GM12864 (cell line): ENCODE data around the gene ZSCAN5A.
"Not testable (repeated sequence)": the region's sequence is repeated elsewhere in the genome, so short reads cannot be mapped to it uniquely, and the experiment has no call there.

Experiments
- DNase-seq: peaks from one replicate; pipeline ENCODE4 v3.0.0-alpha.2; 2011; ENCODE audit warnings: low read depth
- H3K4me3 ChIP-seq: 2 replicates; pipeline ENCODE4 v1.5.1; 2011; ENCODE audit warnings: mild to moderate bottlenecking, low read depth, low read length, control low read depth
- CTCF ChIP-seq: IDR thresholded peaks from 2 replicates; pipeline ENCODE4 v1.5.1; 2011; ENCODE audit warnings: low read depth, mild to moderate bottlenecking, moderate library complexity, low read length, control low read depth, inconsistent platforms; ENCODE audit errors: missing control alignments

The ZSCAN5A gene

GRCh38 chr19:56209091-56209490, 105.5 kb downstream of the ZSCAN5A start:
- no peak for TF ChIP-seq CTCF
- H3K4me3 ChIP-seq = no peak overlapping the region
- no peak for DNase-seq

- not testable (repeated sequence) for H3K4me3 ChIP-seq, DNase-seq
These were observed 107.1 kb downstream of the ZSCAN5A start for GRCh38 chr19:56207581-56207980.

GRCh38 chr19:56201973-56202372, 112.7 kb downstream of the ZSCAN5A start, which contains the start of gene ZSCAN5C:
Gene ZSCAN5C (plus strand): TSS chr19:56202273. CDS start chr19:56205914, 3,641 bp downstream.
- no peak within 1 kb of the TSS for H3K4me3 ChIP-seq
- DNase-seq = no peak
- no peak for TF ChIP-seq CTCF

GRCh38 chr19:56199687-56200086, 115.0 kb downstream of the ZSCAN5A start:
- no peak for DNase-seq
- TF ChIP-seq CTCF = no peak
- H3K4me3 ChIP-seq = no peak overlapping the region

GRCh38 chr19:56197646-56198045, 117.0 kb downstream of the ZSCAN5A start, which contains the start of gene ZSCAN5B:
Gene ZSCAN5B (minus strand): TSS chr19:56197783. CDS start chr19:56193052, 4,731 bp downstream.
- H3K4me3 ChIP-seq, DNase-seq: not testable (repeated sequence)

GRCh38 chr19:56193981-56194640, 120.5 kb downstream of the ZSCAN5A start:
- no peak for TF ChIP-seq CTCF
- no peak for DNase-seq
- no peak overlapping the region for H3K4me3 ChIP-seq

GRCh38 chr19:56191711-56192110, 122.9 kb downstream of the ZSCAN5A start:
- no peak for DNase-seq
- no peak overlapping the region for H3K4me3 ChIP-seq
- TF ChIP-seq CTCF = no peak

GRCh38 chr19:56191115-56191514, 123.5 kb downstream of the ZSCAN5A start:
- no peak overlapping the region for H3K4me3 ChIP-seq
- no peak for DNase-seq
- TF ChIP-seq CTCF = no peak
